Transverse colon (tissue), 4 donors: ENCODE results near the gene GHRH. TPM values are rescaled to one million over a fixed set of nuclear protein-coding genes. Genes with fewer than 3 reads are reported as not detected.

Experiments used
- DNase-seq: peaks from one replicate; pipeline ENCODE4 v3.0.0-alpha.2; 2019
- H3K27ac ChIP-seq, 4 donors: fragments of 200-600 bp; sonication (generic); 2 replicates each; pipeline ENCODE4 v1.5.1; 2016 to 2018; ENCODE audit warnings: inconsistent platforms in 4 of 4
- H3K27me3 ChIP-seq: fragments of 200-600 bp; sonication (generic); 2 replicates; pipeline ENCODE4 v1.5.1; 2017; ENCODE audit warnings: inconsistent platforms
- H3K36me3 ChIP-seq, 4 donors: fragments of 200-600 bp; sonication (generic); 2 replicates each; pipeline ENCODE4 v1.5.1; 2017 to 2019; ENCODE audit warnings: inconsistent platforms in 4 of 4
- H3K4me1 ChIP-seq, 4 donors: fragments of 200-600 bp; sonication (generic); 2 replicates each; pipeline ENCODE4 v1.5.1; 2017 to 2020; ENCODE audit warnings: inconsistent platforms in 4 of 4
- H3K4me3 ChIP-seq, 4 donors: fragments of 200-600 bp; sonication (generic); 1 replicate in 1 of 4; 2 replicates in 3 of 4; pipeline versions ENCODE4 v1.5.1 to v1.6.1; 2017 to 2019; ENCODE audit warnings: inconsistent platforms in 4 of 4
- H3K9me3 ChIP-seq, 2 donors: fragments of 200-600 bp; sonication (generic); 2 replicates each; pipeline ENCODE4 v1.5.1; 2017 to 2019; ENCODE audit warnings: inconsistent platforms in 2 of 2
- CTCF ChIP-seq, 5 experiments: fragments of 200-600 bp in 3 of 5; fragments of 450-650 bp in 2 of 5; sonication (generic) in 3 of 5; IDR thresholded peaks; 1 replicate in 2 of 5; 2 replicates in 3 of 5; pipeline ENCODE4 v1.5.1; 2016 to 2017; ENCODE audit warnings: antibody characterized with exemption in 5 of 5, inconsistent platforms in 3 of 5, mild to moderate bottlenecking in 2 of 5, moderate library complexity in 1 of 5
- EP300 ChIP-seq: sonication (generic); formaldehyde crosslinking; IDR thresholded peaks from one replicate; pipeline ENCODE4 v1.6.1; 2017; ENCODE audit warnings: antibody characterized with exemption, low read depth
- POLR2A ChIP-seq: fragments of 450-650 bp; IDR thresholded peaks from one replicate; pipeline ENCODE4 v1.6.1; 2016; ENCODE audit warnings: antibody characterized with exemption, mild to moderate bottlenecking, moderate library complexity
- POLR2AphosphoS5 ChIP-seq, 3 donors: sonication (generic); formaldehyde crosslinking; IDR thresholded peaks; one replicate each; pipeline ENCODE4 v1.6.1; 2016; ENCODE audit warnings: antibody characterized with exemption in 3 of 3
- WGBS, 2 donors: methylation state at CpG; one replicate each; pipeline ENCODE4 v1.1.5; 2018; ENCODE audit warnings: low coverage in 1 of 2; 5-methylcytosine and 5-hydroxymethylcytosine counted together
- in situ Hi-C, 4 donors: fragments of 200-750 bp; cut with MboI; loops; one replicate each; pipeline versions ENCODE4 v1.15.0 to v1.15.1; 2017; ENCODE audit warnings: low sequenced_read_pairs in 3 of 4, low pct_ligation_motif_present in 1 of 4, low pct_unique_long_range_greater_than_20kb in 1 of 4
- intact Hi-C: fragments of 100-400 bp; cut with DNase I; formaldehyde crosslinking; loops from one replicate; pipeline ENCODE4 v1.15.1; 2023; ENCODE audit warnings: low total_unique reads
- total RNA-seq, 4 donors: library from RNA; depleted of rRNA; stranded (reverse); fragments of >200 nt; gene quantifications; one replicate each; pipeline ENCODE4 v1.1.0, GENCODE V29; 2016

GHRH gene
- total RNA-seq, 4 donors from 2014 or later = not detected

- WGBS, 2 donors = 59% methylated on average over 8 of the region's 8 CpGs; no CpG with 5 or more reads in 1 of the 2 donors
- Histone ChIP-seq H3K27ac (peak overlapping the region; percentile 46 to 76 (median 54)), H3K9me3 (no peaks in the 10 kb centered on the region), H3K36me3 (no peaks in the 10 kb centered on the region), H3K27me3 (no peaks in the 10 kb centered on the region), H3K4me3 (no peak overlapping the region), H3K4me1 (peaks cover 0 to 72% (median 35%) of the 10 kb centered on the region in 4 donors)
- DNase-seq = no peak
- in situ Hi-C loops (no loop called here), intact Hi-C loops (no loop called here)
- TF ChIP-seq CTCF (IDR thresholded peaks at IDR 0.05) (no peak), EP300 (no peak)
Observed at GRCh38 chr20:37308086-37309050, 46.8 kb upstream of the GHRH start.

- Histone ChIP-seq H3K27ac (peak overlapping the region in 1 of 4 donors; percentile 51), H3K27me3 (no peaks in the 10 kb centered on the region)
Observed at GRCh38 chr20:37305839-37306238, 44.2 kb upstream of the GHRH start.

GRCh38 chr20:37305079-37305478 lies 43.5 kb upstream of the GHRH start:
- TF ChIP-seq POLR2A (no peak), EP300 (no peak), POLR2AphosphoS5 (IDR thresholded peaks at IDR 0.05) (no peak), CTCF (IDR thresholded peaks at IDR 0.05) (no peak)
- no peak for DNase-seq
- in situ Hi-C loops (no loop called here), intact Hi-C loops (no loop called here)
- Histone ChIP-seq H3K27me3 (no peaks in the 10 kb centered on the region), H3K27ac (peak overlapping the region in 3 of 4 donors; percentile 16 to 51 (median 36)), H3K4me3 (no peak overlapping the region), H3K9me3 (no peaks in the 10 kb centered on the region), H3K36me3 (peaks cover 0 to 4% (median 0%) of the 10 kb centered on the region in 4 donors), H3K4me1 (peaks cover 0 to 55% (median 31%) of the 10 kb centered on the region in 4 donors)
- 69 to 72% methylated on average over 5 to 6 of the region's 6 CpGs for WGBS, 2 donors

More at GRCh38 chr20:37305839-37306238, 44.2 kb upstream of the GHRH start:
- DNase-seq = no peak
- Histone ChIP-seq H3K4me1 (peaks cover 0 to 54% (median 32%) of the 10 kb centered on the region in 4 donors), H3K9me3 (no peaks in the 10 kb centered on the region), H3K4me3 (no peak overlapping the region), H3K36me3 (peaks cover 0 to 4% (median 0%) of the 10 kb centered on the region in 4 donors)
- in situ Hi-C loops (no loop called here), intact Hi-C loops (no loop called here)
- TF ChIP-seq POLR2A (no peak), EP300 (no peak), CTCF (IDR thresholded peaks at IDR 0.05) (no peak), POLR2AphosphoS5 (IDR thresholded peaks at IDR 0.05) (no peak)
- WGBS, 2 donors = 77 to 79% methylated on average over 2 to 3 of the region's 3 CpGs

GRCh38 chr20:37303637-37304036 lies 42.0 kb upstream of the GHRH start:
- whole genome bisulfite sequencing, 2 donors = 52 to 100% methylated on average over 1 to 4 of the region's 4 CpGs
- no peak overlapping the region for H3K4me3 ChIP-seq
- H3K4me1 ChIP-seq = peaks cover 0 to 50% (median 23%) of the 10 kb centered on the region in 4 donors
- TF ChIP-seq POLR2AphosphoS5 (IDR thresholded peaks at IDR 0.05) = peak in 1 of 3 donors; percentile 13
- no peak for TF ChIP-seq CTCF (IDR thresholded peaks at IDR 0.05)
- no peak for TF ChIP-seq POLR2A
- no peak for TF ChIP-seq EP300
- in situ Hi-C loops (no loop called here), intact Hi-C loops (no loop called here)
- peak overlapping the region; percentile 20 to 77 (median 40) for H3K27ac ChIP-seq
- no peaks in the 10 kb centered on the region for H3K9me3 ChIP-seq
- no peak for DNase-seq
- H3K27me3 ChIP-seq = no peaks in the 10 kb centered on the region
- H3K36me3 ChIP-seq = peaks cover 0 to 4% (median 0%) of the 10 kb centered on the region in 4 donors
